ENCODE data around the gene CWC27.
A peak's percentile ranks its signal among the peaks of the same experiment; 100 is the strongest.

The CWC27 gene, protein sequence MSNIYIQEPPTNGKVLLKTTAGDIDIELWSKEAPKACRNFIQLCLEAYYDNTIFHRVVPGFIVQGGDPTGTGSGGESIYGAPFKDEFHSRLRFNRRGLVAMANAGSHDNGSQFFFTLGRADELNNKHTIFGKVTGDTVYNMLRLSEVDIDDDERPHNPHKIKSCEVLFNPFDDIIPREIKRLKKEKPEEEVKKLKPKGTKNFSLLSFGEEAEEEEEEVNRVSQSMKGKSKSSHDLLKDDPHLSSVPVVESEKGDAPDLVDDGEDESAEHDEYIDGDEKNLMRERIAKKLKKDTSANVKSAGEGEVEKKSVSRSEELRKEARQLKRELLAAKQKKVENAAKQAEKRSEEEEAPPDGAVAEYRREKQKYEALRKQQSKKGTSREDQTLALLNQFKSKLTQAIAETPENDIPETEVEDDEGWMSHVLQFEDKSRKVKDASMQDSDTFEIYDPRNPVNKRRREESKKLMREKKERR

DNA sequence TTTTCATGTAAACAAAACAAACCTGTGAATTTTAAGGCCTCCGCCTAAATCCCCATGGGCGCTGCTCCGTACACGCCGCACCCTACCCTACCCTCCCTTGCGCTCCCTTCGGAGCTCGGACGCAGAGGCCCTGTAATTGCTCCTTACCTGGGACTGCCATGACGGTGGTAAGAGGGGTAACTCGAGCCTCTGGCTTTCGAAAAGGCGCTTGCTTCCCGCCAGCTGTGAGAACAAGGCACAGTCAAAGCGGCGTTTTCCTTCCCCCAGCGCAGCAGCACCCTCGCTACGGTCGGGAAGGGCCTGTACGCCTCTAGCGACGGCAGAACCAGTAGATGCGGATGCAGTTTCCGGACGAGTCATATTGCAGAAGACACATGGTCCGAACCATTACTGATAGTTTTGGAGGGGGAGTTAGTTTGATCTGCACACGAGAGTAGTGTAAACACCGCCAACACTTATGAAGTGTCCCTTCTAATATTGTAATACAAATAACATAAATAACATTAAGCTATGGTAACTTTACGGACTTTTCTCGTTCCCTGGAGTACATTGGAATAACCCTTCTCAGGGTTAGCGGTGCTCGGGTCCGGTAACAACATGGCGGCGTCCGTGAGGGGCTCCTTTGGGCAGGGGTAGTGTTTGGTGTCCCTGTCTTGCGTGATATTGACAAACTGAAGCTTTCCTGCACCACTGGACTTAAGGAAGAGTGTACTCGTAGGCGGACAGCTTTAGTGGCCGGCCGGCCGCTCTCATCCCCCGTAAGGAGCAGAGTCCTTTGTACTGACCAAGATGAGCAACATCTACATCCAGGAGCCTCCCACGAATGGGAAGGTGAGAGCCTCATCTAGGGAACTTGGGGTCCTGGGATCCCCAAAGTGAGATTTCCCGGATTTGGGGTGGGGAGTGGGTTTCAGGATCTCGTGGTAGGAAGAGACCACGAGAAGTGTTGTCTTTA, at the start of gene CWC27, which contains the start of gene SREK1IP1:
Gene CWC27 (plus strand): TSS at position 573 of the 955 bp plus-strand sequence. CDS start 217 bp downstream, at position 790.
Gene SREK1IP1 (minus strand): TSS at position 334 of the 955 bp plus-strand sequence. CDS start 174 bp downstream, at position 160.
- peak; percentile 90 for DNase-seq

DNA sequence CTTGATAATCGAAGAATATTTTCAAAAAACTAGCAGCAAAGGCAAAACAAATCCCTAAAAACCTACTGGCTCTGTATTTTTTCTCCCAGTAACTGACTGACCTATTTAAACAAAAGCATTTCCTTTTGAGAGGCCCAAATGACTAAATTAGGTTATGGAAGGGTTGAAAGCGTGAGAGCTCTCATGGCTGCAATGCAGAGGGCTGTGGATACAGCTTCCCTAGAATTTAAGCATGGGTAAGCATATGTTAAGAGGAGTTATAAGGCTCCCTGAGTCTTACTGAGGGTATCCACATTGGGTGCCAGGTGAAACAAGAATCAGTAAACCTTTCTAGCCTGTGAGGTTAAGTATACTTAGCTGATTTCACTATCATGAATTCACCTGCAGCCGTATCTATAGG, 46.1 kb upstream of the CWC27 start:
- DNase-seq, result no peak

DNA sequence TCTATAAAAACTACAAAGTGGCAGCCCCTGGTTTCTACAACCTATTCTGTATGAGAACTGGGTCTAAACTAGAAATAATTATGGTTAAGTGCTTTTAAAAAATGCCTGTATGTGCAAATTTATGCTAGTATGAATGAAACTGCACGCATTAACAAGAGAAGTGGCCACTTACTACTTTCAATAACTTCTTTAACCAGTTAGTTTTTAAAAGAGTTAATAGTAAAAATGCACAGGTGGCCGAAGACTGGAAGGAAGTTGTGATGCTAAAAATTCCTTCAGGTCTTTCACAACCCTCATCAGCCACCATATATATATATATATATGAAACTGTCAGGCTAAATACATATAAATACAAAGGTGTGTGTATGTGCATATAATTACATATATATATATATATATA, 41.6 kb upstream of the CWC27 start:
- no peak for DNase-seq

DNA sequence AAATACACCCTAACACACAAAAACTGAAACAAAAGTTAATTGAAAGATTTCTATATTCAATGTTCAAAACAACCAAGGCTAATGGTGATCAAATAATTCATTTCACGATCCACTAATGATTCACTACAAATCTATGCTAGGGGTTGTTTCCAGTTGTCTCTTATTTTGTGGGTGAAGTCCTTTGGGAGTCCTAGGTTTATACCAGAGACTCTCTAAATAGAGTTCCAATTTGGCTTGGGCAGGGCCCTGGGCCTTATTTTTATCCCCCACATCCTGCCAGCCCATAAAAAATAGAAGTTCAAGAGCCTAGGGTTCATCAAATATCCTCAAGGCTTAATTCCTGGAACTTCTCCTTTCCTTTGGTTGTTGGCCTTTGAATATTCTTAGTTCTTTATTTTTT, 26.3 kb upstream of the CWC27 start:
- DNase-seq, result no peak

DNA sequence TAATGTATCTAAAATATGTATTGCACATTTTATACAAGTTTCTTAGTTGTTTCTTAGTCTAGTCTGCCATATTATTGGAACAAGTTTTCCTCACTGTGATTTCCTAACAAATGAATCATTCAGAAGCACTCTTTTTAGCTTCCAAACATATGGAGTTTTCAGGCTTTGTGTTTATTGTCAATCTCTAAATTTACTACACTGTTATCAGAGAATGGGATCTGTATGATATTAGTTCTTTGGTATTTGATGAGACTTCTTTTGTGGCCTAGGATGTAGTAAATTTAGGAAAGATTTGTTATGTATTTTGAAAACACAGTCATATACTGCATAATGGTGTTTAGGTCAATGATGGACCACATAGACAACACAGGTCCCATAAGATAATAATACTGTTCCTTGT, 25.9 kb upstream of the CWC27 start:
- DNase-seq, result no peak

DNA sequence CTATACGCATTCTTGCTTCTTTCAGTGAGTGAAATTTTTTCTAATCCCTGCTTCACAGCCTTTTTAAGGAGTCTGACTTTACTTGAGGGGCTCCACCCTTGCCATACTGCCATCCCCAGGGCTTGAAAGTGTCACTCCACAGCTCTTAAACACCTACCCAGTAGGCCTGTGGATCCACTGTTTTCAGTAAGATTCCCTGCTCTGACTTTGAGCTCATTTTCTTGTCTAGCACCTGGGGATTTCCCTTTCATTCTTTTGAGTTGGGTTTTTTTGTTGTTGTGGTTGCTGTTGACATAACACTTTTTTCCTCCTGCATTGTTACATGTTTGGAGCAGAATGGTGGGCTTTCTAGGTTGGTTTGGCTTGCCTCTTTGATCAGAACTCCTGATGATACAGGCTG, 23.8 kb upstream of the CWC27 start:
- DNase-seq, result no peak

DNA sequence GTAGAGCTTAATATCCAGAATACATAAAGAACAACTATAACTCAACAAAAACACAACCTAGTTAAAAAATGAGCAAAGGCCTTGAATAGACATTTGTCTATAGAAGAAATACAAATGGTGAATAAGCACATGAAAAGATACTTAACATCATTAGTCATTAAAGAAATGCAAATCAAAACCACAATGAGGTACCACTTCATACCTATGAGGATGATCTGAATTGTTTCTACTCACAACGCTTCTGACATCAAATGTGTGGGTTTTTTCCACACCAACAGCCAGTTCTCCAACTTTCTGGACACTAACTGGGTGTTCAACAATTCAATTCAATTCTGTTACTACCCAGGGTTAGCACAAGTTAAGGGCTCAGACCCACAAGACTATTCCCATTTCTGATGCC, 22.3 kb upstream of the CWC27 start:
- DNase-seq, result no peak

DNA sequence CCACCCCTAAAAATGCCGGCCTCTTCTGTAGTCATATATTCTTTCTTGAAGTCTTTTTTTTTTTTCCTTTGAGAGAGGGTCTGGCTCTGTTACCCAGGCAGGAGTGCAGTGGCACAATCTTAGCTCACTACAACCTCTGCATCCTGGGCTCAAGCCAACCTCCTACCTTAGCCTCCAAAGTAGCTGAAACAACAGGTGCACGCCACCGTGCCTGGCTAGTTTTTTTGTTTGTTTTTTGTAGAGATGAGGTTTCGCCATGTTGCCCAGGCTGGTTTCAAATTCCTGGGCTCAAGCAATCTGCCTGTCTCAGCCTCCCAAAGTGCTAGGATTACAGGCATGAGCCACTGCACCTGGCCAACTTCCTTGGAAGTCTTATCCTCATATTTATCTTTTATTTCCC, 19.3 kb upstream of the CWC27 start:
- no peak for DNase-seq

DNA sequence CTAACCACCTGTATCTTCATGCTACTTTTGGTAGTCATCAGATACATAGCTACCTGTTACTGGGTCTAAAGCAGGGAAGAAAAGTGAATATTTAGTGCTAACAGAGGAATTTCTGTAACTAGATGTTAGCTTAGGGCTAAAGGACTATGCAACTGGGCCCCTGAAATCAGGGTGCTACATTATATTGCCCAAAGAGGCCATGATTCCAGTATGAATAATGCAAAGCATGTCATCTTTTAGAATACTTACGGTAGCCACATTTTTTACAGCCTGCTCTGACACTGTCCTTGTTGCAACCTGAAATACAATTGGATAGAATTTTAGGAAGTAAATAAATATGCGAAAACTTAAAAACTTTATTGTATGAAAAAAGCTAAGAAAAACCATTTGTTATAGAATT, 14.7 kb upstream of the CWC27 start:
- DNase-seq, result no peak

DNA sequence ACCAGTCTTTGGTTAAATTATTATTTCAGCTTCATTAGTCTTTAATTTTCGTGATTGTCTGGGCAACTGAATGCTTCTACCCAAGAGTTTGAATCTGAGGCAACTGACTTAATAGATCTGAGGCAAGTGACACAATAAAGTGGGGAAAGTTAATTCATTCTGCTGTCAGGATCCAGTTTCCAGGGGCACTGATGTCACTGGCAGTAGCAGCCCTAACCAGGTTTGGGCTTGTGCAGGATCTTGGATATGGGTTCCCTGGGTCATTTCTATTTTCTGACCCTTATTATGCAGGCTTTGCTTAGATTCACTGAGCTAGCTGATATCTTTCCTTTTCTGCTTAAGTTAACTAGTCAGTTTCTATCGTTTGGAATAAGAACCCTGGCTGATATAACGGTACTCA, 9.8 kb upstream of the CWC27 start:
- no peak for DNase-seq

DNA sequence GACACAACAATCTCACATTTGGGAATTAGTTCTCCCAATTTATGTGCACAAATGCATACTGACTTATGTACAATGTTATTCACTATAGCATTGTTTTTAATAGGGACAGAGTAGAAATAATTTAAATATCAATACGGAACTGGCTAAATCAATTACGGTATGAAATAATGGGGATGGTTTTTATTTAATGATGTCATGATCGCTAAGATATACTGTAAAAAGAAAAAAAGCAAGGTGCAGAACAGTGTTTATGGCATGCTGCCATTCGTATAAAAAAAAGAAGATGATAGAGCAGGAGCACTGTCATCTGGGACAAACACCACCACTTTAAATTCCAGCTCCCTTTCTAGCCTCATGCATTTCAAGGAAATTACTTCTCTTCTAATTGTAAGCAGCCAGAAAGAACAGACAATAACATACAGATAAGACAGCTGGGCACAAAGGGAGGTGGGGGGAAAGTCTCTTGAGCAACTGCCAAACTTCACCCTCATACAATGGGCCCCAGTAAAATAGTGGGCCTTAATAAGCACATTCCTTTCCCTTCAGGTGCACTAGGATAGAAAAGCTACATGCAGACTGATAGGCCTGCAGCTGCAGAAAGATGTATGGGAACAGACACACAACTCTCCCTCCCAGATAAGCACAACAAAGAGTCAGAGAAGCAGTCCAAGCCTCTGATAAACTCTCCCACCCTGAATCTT, 8.6 kb upstream of the CWC27 start:
- DNase-seq, result no peak

DNA sequence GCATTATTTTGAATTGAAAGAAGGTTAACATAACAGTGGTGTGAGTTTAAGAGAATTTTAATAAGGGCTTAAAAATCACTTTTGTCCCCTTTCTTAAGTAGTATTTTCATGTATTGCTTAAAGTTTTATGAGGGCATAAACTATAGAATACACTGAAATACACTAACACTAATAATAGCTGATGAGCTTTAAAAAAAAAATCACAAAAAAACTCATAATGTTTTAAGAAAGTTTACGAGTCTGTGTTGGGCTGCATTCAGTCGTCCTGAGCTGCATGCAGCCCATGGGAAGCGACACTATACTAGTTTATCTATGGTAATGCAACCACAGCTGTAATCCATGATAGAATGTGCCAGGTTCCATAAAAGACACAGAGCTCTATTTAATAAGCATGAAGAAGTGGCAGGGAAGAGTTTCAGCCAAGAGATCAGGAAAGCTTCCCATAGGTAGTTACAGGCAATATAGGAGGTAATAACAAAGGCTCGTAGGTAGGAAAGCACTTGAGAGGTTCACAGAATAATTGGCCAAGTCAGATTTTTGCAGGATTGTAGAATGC, 4.7 kb upstream of the CWC27 start:
- no peak for DNase-seq

DNA sequence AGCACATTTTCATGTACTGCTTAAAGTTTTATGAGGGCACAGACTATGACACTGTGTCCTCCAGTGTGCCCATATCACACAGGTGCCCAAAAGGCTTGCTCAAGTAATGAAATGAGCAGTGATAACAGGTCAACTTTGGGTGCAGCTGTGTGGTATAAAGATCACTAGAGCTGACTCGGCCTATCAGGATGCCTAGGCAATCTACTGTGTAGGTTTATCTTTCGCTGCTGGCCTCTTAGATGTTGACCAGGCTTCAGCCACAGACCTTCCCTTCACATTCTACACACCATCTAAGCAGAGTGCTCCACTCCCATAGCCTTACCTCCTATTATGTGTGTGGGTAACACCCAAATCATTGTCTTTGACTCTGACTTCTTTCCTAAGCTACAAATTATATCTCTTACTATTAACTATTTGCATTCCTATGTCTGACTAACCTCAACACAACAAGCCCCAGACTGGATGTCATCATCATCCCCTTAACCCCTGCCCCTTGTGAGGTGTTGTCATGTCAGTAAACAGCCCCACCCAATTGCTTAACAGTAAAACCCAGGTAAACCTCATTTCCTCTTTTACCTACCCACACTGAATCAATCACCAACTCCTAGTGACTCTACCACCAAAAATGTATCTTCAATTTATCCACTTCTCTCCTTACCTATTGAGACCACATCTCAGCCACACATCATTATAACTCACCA, 2.8 kb upstream of the CWC27 start:
- no peak for DNase-seq

DNA sequence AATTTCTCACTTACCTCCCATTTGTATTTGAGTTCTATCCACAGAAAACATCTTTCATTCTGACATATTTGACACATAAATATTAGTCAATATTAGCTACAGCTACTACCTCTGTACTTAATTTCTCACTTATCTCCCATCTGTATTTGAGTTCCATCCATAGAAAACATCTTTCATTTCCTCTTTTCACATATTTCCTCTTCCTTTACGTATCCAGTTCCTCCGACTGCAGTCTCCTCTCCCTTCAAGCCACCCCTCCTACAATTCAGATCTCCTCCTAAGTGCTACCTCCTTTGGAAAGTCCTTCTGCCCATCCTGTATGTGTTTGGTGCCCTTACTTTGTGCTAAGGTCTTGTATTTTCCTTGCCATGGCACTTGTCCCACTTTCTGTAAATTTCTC, 1.8 kb upstream of the CWC27 start:
- no peak for DNase-seq

DNA sequence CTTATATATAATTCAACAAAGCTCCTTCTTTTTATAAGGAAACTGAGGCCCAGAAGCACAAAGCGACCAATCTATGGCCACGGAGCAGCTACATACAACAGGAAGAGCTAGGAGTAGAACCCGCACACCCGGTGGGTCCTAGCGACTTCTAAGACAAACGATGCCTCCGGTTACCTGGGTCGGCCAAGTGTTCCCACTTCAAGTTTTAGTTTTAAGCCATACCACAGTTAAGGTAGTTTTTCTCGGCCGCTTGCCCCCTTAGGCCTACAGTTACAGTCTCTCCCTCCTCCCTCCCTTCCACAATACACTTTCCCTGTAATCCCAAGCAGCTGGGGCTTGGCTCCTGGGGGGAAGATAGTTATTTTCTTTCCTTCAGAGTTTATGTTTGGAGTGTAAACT, 772 bp upstream of the CWC27 start:
- peak; percentile 46 for DNase-seq

DNA sequence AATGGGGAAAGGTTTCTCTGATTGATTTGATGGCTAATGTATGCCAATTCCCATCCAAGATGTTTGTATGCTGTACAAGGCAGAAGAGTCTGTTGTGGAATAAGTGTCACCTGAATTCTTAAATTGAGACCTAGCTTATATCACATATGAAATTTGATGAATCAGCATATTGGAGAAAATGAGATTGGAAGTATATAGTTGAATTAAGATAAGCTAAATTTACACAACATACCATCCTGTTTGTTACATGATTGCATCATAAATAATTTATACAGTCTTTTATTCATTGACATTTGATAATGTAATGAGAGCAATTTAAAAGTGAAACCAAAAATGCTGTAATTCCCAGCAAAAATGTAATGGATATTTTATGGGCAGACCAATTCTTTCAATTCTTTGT, 1.1 kb downstream of the CWC27 start:
- no peak for DNase-seq

DNA sequence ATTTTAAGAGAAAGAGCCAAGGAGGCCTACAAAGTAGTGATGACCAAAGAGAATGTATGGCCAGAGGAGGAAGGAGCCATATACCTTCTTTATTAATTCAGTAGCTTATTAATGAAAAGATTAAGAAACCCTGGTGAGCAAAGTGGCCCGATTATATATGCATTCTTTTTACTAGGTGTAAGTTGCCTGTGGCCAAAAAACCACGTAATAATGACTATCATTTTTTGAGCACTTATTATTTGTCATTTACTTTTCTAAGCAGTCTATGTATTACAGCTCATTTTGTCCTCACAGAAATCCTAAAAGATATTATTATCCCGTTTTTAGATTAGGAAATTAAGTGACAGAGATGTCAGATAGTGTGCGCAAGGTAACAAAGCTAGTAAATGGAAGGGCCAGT, 3.0 kb downstream of the CWC27 start:
- no peak for DNase-seq

DNA sequence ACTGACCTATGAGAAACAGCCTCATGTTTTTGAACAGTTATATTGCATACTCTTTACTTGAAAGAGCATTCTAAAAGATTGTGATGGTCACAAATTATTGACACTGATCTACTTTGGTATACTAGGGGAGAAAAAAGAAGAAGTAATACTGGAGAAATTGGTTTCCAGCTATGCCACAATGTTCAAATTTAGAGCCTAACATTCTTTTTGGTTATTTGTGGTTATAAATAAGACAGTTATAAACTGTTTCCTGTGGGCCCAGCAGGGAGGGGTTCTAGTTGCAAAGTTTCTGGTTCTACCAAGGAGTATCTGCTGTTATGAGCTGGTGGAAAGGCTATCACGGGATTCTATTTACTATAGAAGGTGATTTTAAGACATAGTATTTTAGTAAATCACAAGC, 4.8 kb downstream of the CWC27 start:
- DNase-seq, result no peak

DNA sequence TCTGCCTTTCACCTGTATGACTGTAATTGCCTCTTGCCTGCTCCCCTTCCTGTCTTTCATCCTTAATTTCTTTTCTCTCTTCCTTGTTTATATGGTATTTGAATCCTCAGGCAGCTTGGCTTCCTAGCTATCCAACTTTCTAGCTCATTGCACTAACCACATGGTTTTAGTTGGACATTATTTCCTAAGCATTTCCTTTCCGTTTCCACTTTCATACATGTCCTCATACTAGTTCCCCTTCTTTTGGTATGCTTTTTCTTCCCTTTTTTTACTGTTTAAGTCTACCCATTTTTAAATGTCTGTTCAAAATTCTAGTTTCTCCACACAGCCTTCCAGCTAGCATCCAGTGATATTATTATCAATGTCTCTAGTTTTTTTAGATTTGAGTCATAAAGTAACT, 6.6 kb downstream of the CWC27 start:
- DNase-seq, result no peak

DNA sequence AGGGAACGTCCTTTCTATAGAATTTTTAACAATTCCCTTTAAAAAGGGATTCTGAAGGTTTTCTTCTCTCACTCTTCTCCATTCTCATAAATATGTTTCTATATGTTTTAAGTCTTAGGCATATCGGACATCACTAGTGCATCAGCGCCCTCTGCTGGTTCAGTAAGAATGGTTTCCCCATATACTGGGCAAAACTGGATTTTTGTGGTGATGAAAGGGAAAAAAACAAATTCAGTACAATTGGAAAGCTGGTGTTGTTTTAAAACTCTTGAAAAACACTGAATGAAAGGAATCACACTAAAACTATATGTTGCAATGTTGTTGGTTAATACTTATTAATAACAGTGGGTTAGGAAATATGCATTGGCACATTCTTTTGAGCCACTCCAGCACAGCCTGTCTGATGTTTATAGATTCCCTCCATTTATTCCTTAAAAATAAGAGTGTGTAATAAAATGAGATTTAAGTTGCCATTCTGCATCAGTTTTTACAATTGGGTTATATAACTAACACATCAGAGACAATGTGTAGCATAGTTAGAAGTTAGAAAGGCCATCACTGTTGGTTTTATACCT, 15.8 kb downstream of the CWC27 start:
- peak; percentile 73 for DNase-seq

DNA sequence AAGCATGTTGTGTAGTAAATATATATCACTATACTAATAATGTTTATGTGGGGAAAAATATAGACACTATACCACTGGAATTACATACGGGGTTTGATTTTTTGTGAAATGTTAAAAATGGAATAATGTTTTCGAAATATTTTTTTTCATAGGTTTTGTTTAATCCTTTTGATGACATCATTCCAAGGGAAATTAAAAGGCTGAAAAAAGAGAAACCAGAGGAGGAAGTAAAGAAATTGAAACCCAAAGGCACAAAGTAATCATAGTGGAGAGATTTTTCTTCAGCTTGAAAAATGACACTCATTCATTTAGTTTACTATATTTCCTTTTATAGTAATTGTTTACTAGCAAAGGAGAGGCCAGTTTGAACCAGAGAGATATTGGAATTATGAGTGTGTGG, 17.6 kb downstream of the CWC27 start:
- DNase-seq, result no peak

DNA sequence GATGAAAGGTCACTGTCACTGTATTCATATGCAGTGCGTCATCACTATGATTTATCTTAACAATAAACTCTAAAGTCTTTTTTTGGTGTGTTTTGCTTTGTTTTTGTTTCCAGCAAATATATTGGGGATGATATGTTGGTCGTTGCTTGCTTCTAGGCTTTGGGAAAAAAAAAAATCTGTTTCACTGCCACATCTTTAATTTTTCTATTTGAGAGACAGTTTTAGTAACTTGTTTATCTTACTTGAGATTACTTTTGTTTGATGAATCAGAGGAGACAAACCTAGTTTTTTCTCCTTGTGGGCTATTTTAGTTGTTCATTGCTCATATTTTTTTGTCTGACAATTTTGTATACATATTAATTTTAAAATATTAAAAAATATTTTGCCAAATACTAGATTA, 19.4 kb downstream of the CWC27 start:
- DNase-seq, result no peak

Data from midbrain (tissue), 1 donor.